GM18499 (cell line): ENCODE measurements around the gene MAP6.

ENCODE experiments used
- ATAC-seq: cut with Tn5 transposase; IDR thresholded peaks from one replicate; pipeline ENCODE4 v1.9.1; 2021; ENCODE audit warnings: moderate number of reproducible peaks; ENCODE audit not compliant: insufficient read depth, unreplicated experiment

Gene MAP6

GRCh38 chr11:75576017-75576416 is 92.8 kb downstream of the MAP6 start:
- ATAC-seq: no peak

GRCh38 chr11:75574698-75575602 is 93.9 kb downstream of the MAP6 start:
- no peak for ATAC-seq

- ATAC-seq: no peak
These were observed 96.1 kb downstream of the MAP6 start for GRCh38 chr11:75572744-75573143.

GRCh38 chr11:75571625-75572024 is 97.2 kb downstream of the MAP6 start:
- no peak for ATAC-seq

- no peak for ATAC-seq
These were observed 98.2 kb downstream of the MAP6 start for GRCh38 chr11:75570559-75571139.

GRCh38 chr11:75568616-75569219 is 100.1 kb downstream of the MAP6 start:
- no peak for ATAC-seq

GRCh38 chr11:75567971-75568370 is 100.9 kb downstream of the MAP6 start:
- no peak for ATAC-seq

GRCh38 chr11:75566763-75567279 is 102.0 kb downstream of the MAP6 start:
- ATAC-seq: no peak

- ATAC-seq: no peak
These were observed 102.7 kb downstream of the MAP6 start for GRCh38 chr11:75565916-75566762.

GRCh38 chr11:75565221-75565814 is 103.5 kb downstream of the MAP6 start:
- ATAC-seq: no peak

- ATAC-seq: no peak
These were observed 104.8 kb downstream of the MAP6 start for GRCh38 chr11:75563978-75564552.

GRCh38 chr11:75563501-75563977 is 105.3 kb downstream of the MAP6 start:
- no peak for ATAC-seq

- no peak for ATAC-seq
These were observed 105.9 kb downstream of the MAP6 start for GRCh38 chr11:75562836-75563484.

GRCh38 chr11:75562048-75562835 is 106.6 kb downstream of the MAP6 start, which contains the start of gene SERPINH1:
Gene SERPINH1, plus strand, starts transcription at chr11:75562253. Its CDS starts 4,097 bp downstream, at chr11:75566350.
- no peak for ATAC-seq

- no peak for ATAC-seq
These were observed 107.3 kb downstream of the MAP6 start for GRCh38 chr11:75561426-75562047.

- no peak for ATAC-seq
These were observed 108.2 kb downstream of the MAP6 start for GRCh38 chr11:75560644-75561043.
